Fibroblast of skin of back (primary cell): ENCODE measurements around the gene PROX1.
A peak's percentile ranks its signal among the peaks of the same experiment; 100 is the strongest.

Experiments
- DNase-seq: peaks from one replicate; pipeline ENCODE4 v3.0.0-alpha.2; 2013

The PROX1 gene

GRCh38 chr1:213979751-213980586 is 7.8 kb upstream of the PROX1 start:
- DNase-seq, result no peak

DNA sequence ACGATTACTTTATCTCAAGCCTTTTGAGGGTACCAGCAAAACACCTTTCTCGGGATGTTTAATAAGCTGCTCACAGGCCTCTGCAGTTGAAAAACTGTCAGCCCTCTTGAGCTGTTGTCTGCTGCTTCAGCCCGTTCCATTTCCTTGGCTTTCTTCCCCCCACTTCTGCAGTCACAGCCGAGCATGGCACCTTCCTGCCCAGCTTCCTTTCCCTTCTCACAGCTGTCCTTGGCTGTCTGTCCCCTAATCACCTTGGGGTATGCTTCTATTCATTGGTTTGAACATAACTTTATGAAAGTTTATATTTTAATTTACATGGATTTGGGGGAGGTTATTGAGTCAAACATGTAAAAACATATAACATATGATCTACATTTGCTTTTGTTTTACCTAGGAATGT is 6.9 kb upstream of the PROX1 start:
- DNase-seq, result no peak

DNA sequence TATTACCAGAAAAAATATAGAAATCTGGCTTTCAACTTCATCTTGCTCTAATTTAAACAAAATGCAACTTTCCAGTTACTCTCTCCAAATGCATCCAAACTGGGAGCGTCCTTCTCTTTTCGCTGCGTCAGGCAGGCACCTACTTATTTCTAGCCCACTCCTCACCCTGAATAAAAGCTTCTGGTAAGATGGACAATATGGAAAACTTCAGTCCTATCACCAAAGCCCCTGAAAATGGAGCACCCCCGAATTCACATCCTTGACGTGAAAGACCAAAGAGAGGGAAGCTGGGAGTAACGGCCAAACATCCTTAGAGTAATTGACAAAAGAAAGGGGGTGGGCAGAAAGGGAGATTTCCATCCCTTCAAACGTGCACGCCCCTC is 5.5 kb upstream of the PROX1 start:
- DNase-seq, result no peak

- DNase-seq, result no peak
Measured at GRCh38 chr1:213982672-213983492, 4.9 kb upstream of the PROX1 start.

DNA sequence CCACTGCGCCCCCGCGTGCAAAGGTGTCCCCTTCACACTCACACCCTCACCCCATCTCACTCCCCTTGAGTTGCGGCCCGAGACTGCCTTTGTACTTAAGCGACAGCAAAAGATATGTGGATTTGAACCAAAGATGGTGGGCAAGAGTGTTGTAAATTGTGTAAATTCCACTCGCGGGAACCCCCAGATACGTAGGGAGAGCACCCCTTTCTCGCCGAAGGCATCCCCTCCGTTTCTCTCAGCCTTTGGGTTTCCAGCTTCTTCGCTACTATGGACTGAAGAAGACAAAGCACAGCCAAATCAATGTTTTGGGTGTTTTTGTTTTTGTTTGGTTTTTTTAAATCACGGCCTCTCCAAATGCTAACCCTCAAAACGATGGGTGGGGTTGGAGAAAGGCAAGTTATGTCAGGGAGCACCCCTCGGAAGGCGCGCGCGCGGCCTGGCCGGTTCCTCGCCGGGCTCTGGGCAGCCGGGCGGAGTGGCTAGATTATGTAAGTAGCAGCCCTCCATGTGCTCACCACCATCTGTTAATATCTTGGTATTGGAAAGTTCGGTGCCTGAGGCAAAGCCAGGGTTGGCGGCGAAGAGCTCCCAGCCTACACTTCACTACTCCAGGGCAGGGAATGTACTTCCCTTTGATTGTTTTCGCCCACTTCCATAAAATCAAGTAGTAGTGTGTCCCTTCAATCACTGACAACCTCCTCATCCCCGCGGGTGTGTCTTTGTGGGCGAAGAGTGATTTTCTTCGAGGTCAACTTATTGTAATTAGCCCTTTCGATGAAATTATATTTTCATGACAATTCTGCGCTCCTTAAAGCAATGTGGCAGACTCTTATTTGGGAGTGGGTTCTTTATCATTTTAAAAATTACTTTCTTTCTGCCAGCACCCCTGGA is 4.0 kb upstream of the PROX1 start:
- DNase-seq, result no peak

DNA sequence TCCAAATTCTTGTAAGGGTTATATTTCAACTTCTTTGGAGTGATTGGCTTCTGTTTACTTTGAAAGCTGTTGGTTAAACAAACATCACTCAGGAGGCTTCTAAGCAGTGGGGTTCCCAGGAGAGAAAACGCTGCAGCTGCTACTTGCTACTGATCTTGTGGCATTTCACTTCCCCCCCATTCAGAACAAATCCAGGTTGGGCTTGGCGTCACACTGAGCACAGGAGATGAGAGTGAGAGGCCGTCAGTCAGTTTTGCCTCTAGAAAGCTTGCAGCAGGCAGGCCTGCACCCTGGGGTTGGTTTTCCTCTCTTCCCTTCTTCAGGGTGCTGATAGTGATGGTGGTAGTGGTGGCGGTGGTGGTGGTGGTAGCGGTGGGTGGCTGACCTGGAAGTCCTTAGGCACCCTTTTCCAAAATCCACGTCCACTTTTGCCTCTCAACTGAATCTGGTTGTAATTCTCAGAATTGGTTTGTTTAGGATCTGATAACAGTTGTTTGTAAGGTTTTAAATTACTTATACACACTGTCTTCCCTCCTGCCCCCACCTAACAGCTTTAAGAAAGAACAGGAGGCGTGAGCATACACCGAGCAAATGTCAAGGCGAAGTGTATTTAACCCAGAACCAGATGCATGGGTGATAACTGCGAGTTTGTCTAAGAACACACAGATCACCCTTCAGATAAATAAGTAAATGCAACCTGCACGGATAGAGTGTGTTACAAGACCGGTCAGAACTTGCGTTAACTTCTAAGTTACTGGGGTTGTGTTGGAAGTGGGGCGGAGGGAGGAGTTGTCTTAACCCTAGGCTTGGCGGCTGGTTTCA is 3.2 kb upstream of the PROX1 start:
- DNase-seq, result no peak

GRCh38 chr1:213985209-213986019 is 2.4 kb upstream of the PROX1 start:
- no peak for DNase-seq

DNA sequence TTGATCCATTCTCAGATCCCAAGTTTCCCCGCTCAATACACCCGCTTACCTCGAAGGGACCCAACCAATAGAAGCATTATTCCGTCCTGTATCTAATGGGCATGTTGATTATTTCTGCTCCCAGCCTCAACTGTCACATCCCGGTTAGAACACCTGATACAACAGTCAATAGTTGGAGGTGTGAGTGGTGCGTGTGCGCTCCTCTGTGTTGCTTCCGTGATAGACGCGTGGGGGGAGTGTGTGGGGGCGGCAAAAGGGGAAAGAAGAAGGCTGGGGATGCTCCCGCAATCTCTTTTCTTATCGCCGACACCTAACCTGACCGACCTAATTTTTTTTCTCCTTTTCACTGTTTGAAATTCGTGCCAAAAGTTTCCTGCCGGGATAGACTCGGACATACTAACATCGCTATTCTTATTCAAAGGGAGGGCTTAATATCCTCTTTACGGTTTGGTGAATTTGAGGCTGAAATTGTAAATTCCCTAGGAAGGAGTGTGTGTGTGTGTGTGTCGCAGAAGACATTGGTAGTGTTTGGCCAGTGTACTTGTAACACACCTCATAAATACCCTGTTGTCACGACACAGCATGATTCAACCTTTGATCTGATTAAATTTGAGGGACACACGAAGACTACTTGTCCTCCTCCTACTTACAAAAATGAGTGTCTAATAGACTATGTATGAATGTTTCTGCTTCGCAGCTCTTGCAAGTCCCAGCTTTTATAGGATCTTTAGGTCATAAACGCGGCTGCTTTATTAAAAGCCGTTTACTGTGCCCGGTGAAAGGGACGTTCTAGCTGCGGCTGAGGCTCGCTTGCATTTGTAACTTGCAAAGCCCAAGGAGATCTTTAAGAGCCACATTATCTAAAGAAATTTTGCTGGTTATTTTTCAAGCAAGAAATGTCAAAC is 1.5 kb upstream of the PROX1 start:
- DNase-seq, result no peak

- DNase-seq, result no peak
Measured at GRCh38 chr1:213986925-213987250, 885 bp upstream of the PROX1 start.

DNA sequence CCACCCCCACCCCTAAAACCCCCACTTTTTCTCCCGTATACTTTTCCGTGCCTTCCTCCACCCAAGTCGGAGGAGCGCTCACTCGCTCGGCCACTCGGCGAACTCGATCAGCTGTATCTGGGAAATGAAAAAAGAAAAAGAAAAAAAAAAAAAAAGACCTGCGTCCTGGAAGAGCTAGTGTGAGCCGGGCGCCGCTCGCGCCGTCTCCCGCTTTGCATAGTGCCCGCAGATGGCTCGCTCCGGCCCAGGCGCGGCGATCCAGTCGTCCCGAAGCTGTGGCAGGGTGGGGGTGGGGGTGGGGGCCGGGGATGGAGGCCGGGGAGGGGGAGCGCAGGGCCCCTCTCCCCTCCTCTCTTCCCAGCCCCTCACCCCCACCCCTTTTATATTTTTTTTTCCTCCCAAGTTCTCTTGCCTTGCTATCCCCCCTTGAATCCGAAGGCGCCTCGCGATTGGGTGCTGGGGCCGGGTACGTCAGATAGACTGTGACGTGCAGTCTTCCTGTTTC is 299 bp upstream of the PROX1 start:
- DNase-seq, result no peak

DNA sequence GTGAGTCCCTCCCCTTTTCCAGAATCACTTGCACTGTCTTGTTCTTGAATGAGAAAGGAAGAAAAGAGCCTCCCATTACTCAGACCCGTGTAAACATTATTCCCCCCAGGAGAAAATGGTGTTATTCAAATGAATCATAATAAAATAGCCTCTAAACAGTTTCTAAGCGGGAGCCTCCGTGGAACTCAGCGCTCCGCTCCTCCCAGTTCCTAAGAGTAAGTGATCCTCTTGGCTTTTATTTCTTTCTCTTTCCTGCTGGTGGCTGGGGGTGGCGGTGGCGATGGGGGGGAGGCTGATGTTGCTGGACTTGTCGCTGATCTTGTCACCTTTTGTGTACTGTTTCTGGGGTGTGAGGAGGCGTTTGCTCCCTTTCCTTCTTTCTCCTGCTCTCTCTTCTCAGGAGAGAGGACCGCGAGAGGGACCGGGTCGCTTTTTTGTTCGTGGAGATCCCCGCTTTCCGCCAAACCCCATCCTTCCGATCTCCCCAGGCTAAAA is 781 bp downstream of the PROX1 start:
- peak; percentile 42 for DNase-seq

DNA sequence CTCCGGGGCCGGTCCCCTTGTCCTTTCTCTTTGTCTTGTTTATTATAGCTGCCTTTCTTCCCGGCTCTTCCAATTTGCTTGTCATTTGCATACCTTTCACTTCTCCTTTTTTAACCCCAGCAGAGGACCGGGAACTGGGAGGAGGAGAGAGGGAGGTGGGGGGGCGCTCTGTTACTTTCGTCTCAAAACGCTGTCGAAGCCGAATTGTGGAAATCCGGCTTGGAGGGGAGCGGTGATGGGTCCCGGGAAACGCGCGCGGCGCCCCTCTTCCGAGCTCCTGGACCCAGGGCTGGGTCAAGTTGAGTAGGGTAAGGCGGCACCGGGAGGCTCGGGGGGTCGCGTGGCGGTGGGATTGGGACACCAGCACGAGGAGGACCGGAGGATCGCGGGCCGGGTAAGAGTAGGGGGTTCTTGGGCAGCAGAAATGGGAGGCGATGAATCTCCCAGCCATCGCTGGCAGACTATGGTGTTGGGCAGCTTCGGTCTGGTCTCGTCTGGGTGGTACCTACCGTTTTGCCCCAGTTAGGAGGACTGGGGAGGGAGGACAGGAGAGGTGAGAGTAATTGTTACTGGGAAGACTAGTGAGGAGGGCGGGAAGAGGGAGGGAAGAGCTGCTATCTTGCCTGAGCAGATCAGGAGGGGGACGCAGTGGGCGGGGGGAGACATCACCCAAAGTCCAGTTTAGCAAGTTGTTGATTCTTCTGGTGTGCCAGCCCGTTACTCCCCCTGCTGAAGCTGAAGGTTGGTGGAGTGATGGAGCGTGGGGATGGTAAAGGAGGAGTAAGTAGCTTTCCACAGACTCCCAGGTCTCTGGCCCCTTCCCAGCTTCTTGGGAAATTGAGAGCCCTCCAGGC is 1.5 kb downstream of the PROX1 start:
- no peak for DNase-seq

DNA sequence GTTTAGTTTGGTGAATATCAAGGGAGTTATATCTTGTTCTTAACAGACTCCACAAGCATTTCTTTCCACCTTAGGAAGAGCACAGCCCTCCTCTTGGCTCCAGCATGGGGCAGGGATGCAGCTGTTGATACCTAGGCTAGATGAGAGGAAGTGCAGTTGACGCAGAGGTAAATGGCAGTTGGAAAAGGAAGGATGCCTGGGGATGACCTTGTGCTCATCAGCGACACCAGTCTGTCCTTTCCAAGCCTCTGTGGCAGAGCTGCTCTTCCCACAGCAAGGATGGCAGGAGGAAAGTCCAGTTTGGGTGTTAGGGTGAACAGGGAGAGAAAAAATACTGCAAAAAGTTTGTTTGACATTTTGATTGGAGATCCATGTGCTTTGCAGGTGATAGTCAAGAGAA is 6.2 kb downstream of the PROX1 start:
- no peak for DNase-seq

DNA sequence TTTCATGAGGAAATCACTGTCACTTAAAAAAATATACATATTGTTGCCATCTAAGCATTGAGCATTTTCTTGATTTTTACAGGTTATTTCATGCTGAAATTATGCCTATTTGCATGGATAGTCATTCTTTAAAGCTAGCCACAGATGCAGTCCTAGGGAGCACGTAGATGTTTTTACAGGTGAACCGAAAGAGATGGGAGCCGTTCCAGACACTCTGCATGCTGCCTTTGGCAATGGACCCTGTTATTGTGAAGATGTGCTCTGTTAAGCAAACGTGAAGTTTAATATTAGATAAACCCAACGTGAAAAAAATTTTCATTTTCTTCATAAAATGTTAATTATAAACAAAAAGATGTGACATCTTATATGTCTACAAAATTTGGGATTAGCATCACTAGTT is 7.1 kb downstream of the PROX1 start:
- DNase-seq, result no peak

DNA sequence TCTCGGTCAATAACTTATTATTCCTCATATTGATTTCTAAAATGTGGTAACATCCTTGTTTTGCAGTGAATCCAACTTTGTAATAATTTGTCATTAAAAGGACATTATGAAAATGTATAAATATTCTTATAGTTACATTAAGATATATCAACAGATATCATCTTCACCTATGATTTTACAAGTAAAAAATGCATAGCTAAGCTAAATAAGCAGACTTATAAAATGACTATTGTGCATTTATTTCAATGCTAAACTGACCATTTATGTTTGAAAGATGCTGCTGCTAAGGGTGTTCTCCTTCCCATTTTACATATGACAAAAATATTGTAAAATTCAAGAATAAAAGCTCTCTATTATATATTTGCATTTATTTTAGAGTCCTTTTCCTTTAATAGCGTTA is 7.8 kb downstream of the PROX1 start:
- no peak for DNase-seq

DNA sequence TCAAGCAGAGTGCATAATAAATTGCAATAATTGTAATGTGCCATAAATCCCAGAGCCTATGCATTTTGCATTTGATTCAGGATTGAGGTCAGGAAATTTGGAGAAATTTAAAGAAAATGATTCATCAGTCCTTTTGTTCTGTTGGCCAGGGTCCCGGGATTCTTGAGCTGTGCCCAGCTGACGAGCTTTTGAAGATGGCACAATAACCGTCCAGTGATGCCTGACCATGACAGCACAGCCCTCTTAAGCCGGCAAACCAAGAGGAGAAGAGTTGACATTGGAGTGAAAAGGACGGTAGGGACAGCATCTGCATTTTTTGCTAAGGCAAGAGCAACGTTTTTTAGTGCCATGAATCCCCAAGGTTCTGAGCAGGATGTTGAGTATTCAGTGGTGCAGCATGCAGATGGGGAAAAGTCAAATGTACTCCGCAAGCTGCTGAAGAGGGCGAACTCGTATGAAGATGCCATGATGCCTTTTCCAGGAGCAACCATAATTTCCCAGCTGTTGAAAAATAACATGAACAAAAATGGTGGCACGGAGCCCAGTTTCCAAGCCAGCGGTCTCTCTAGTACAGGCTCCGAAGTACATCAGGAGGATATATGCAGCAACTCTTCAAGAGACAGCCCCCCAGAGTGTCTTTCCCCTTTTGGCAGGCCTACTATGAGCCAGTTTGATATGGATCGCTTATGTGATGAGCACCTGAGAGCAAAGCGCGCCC is 8.7 kb downstream of the PROX1 start:
- DNase-seq, result no peak

GRCh38 chr1:213997038-213997771 is 9.4 kb downstream of the PROX1 start:
- DNase-seq, result no peak

- no peak for DNase-seq
Measured at GRCh38 chr1:213997772-213998107, 10.0 kb downstream of the PROX1 start.
